H1 (cell line): ENCODE data around the gene PTMA. TPM values are rescaled to one million over a fixed set of nuclear protein-coding genes. Genes with fewer than 3 reads are reported as not detected.
"Not testable (repeated sequence)": the region's sequence is repeated elsewhere in the genome, so short reads cannot be mapped to it uniquely, and the experiment has no call there.

Source experiments
- CTCF ChIA-PET: fragments of 300-600 bp; sonication (Branson Sonifier 250); formaldehyde crosslinking; loops from one replicate; lab custom pipeline; 2021; ENCODE audit not compliant: partially characterized antibody; lab: Charles Lee
- POLR2A ChIA-PET: fragments of 300-600 bp; sonication (Branson Sonifier 250); formaldehyde crosslinking; loops from one replicate; lab custom pipeline; 2021; ENCODE audit warnings: inconsistent platforms; ENCODE audit not compliant: partially characterized antibody; lab: Charles Lee
- DNase-seq, 2 experiments: peaks; one replicate each; pipeline versions ENCODE4 v3.0.0 to v3.0.0-alpha.2; 2010 to 2022; ENCODE audit warnings: low spot score in 2 of 2, low read depth in 1 of 2, mixed read lengths in 1 of 2
- FAIRE-seq: peaks from 2 replicates; lab custom pipeline; 2011; peaks lifted over from hg19 to GRCh38; lab: Jason Lieb, UNC
- H2AFZ ChIP-seq: 2 replicates; pipeline ENCODE4 v1.8.1; 2012; ENCODE audit warnings: low read length, inconsistent platforms
- H2AK5ac ChIP-seq: 2 replicates; pipeline ENCODE4 v1.6.1; 2013; ENCODE audit warnings: low read depth, low read length
- H2BK120ac ChIP-seq: replicated peaks from 2 replicates; pipeline ENCODE3; 2013; ENCODE audit warnings: low read depth, low read length, inconsistent platforms
- H2BK12ac ChIP-seq: 2 replicates; pipeline ENCODE4 v1.6.1; 2013; ENCODE audit warnings: low read depth, low read length
- H2BK15ac ChIP-seq: 2 replicates; pipeline ENCODE4 v1.6.1; 2013; ENCODE audit warnings: low read length
- H2BK20ac ChIP-seq: 2 replicates; pipeline ENCODE4 v1.6.1; 2013; ENCODE audit warnings: low read length
- H2BK5ac ChIP-seq: 2 replicates; pipeline ENCODE4 v1.6.1; 2013; ENCODE audit warnings: low read depth, low read length
- H3K14ac ChIP-seq: 2 replicates; pipeline ENCODE4 v1.6.1; 2013; ENCODE audit warnings: inconsistent platforms; ENCODE audit not compliant: insufficient read length
- H3K18ac ChIP-seq: 2 replicates; pipeline ENCODE4 v1.6.1; 2013; ENCODE audit warnings: low read length; ENCODE audit errors: extremely low read depth
- H3K23ac ChIP-seq: 2 replicates; pipeline ENCODE4 v1.6.1; 2013; ENCODE audit warnings: inconsistent platforms; ENCODE audit not compliant: insufficient read length
- H3K23me2 ChIP-seq: 2 replicates; pipeline ENCODE4 v1.6.1; 2013; ENCODE audit warnings: low read depth, low read length
- H3K27ac ChIP-seq: 2 replicates; pipeline ENCODE4 v1.6.1; 2011; ENCODE audit warnings: low read depth, low read length, inconsistent platforms
- H3K27me3 ChIP-seq, 4 experiments: replicated peaks in 1 of 4; 1 replicate in 1 of 4; 2 replicates in 3 of 4; pipeline versions ENCODE4 v1.6.1 to v1.8.1; 2011 to 2013; ENCODE audit warnings: low read length in 3 of 4, mild to moderate bottlenecking in 3 of 4, inconsistent platforms in 2 of 4, mixed read lengths in 2 of 4, moderate library complexity in 1 of 4; ENCODE audit not compliant: control insufficient read depth in 3 of 4, insufficient read depth in 3 of 4; ENCODE audit errors: extremely low read depth in 1 of 4
- H3K36me3 ChIP-seq, 4 experiments: 2 replicates each; pipeline versions ENCODE4 v1.6.1 to v1.8.1; 2011 to 2013; ENCODE audit warnings: mild to moderate bottlenecking in 4 of 4, low read length in 3 of 4, moderate library complexity in 2 of 4, control low read depth in 1 of 4, inconsistent platforms in 1 of 4; ENCODE audit not compliant: insufficient read depth in 4 of 4, control insufficient read depth in 2 of 4
- H3K4ac ChIP-seq: replicated peaks from 2 replicates; pipeline ENCODE3; 2013; ENCODE audit warnings: low read length, low read depth, mixed read lengths, inconsistent platforms; ENCODE audit not compliant: insufficient read length
- H3K4me1 ChIP-seq, 4 experiments: replicated peaks in 1 of 4; 1 replicate in 1 of 4; 2 replicates in 3 of 4; pipeline versions ENCODE4 v1.6.1 to v1.8.1; 2011 to 2013; ENCODE audit warnings: low read length in 3 of 4, inconsistent platforms in 2 of 4, mixed read lengths in 1 of 4; ENCODE audit not compliant: insufficient read depth in 4 of 4, control insufficient read depth in 3 of 4
- H3K4me2 ChIP-seq, 2 experiments: 2 replicates each; pipeline versions ENCODE4 v1.6.1 to v1.8.1; 2011 to 2013; ENCODE audit warnings: low read depth in 2 of 2, low read length in 2 of 2, control low read depth in 1 of 2, inconsistent platforms in 1 of 2, mild to moderate bottlenecking in 1 of 2; ENCODE audit not compliant: insufficient read depth in 1 of 2
- H3K4me3 ChIP-seq, 4 experiments: fragments of 200-600, 300-600 bp in 1 of 4; sonication (generic), shearing (Covaris generic), sonication (Bioruptor Twin) in 1 of 4; 2 replicates each; pipeline versions ENCODE4 v1.5.1 to v1.8.1; 2011 to 2016; ENCODE audit warnings: low read length in 4 of 4, low read depth in 3 of 4, control low read depth in 2 of 4, inconsistent platforms in 2 of 4, mild to moderate bottlenecking in 2 of 4, mixed read lengths in 1 of 4, moderate library complexity in 1 of 4; ENCODE audit not compliant: insufficient read depth in 2 of 4; ENCODE audit errors: extremely low read depth in 1 of 4
- H3K56ac ChIP-seq: replicated peaks from 2 replicates; pipeline ENCODE3; 2013; ENCODE audit warnings: low read depth, mild to moderate bottlenecking, mixed read lengths, low read length, inconsistent platforms; ENCODE audit not compliant: insufficient read length
- H3K79me1 ChIP-seq: 2 replicates; pipeline ENCODE4 v1.6.1; 2013; ENCODE audit warnings: low read depth, low read length, control low read depth
- H3K79me2 ChIP-seq, 2 experiments: 2 replicates each; pipeline versions ENCODE4 v1.6.1 to v1.8.1; 2012 to 2013; ENCODE audit warnings: low read length in 2 of 2, mild to moderate bottlenecking in 2 of 2, inconsistent platforms in 1 of 2; ENCODE audit not compliant: insufficient read depth in 2 of 2, control insufficient read depth in 1 of 2
- H3K9ac ChIP-seq, 4 experiments: replicated peaks in 1 of 4; 1 replicate in 1 of 4; 2 replicates in 3 of 4; pipeline versions ENCODE4 v1.6.1 to v1.8.1; 2011 to 2013; ENCODE audit warnings: low read depth in 3 of 4, low read length in 3 of 4, control low read depth in 2 of 4, mild to moderate bottlenecking in 2 of 4, moderate library complexity in 2 of 4, inconsistent platforms in 1 of 4; ENCODE audit errors: extremely low read depth in 1 of 4
- H3K9me3 ChIP-seq, 2 experiments: 2 replicates each; pipeline versions ENCODE4 v1.6.1 to v1.8.1; 2012 to 2013; ENCODE audit warnings: mild to moderate bottlenecking in 2 of 2, moderate library complexity in 2 of 2, control low read depth in 1 of 2, inconsistent platforms in 1 of 2, low read depth in 1 of 2, low read length in 1 of 2, mixed read lengths in 1 of 2; ENCODE audit not compliant: insufficient read depth in 2 of 2
- H4K20me1 ChIP-seq, 2 experiments: replicated peaks in 1 of 2; 2 replicates each; pipeline versions ENCODE3 to v1.8.1; 2011 to 2013; ENCODE audit warnings: inconsistent platforms in 2 of 2, low read length in 2 of 2, mild to moderate bottlenecking in 1 of 2; ENCODE audit not compliant: insufficient read depth in 2 of 2, control insufficient read depth in 1 of 2
- H4K5ac ChIP-seq: 2 replicates; pipeline ENCODE4 v1.6.1; 2013; ENCODE audit warnings: low read length, low read depth, mixed read lengths, inconsistent platforms; ENCODE audit not compliant: insufficient read length
- H4K8ac ChIP-seq: 2 replicates; pipeline ENCODE4 v1.8.0; 2013; ENCODE audit warnings: mild to moderate bottlenecking, moderate library complexity, low read length, inconsistent platforms; ENCODE audit not compliant: insufficient read depth; ENCODE audit errors: extremely low read depth
- H4K91ac ChIP-seq: replicated peaks from 2 replicates; pipeline ENCODE3; 2013; ENCODE audit warnings: low read length, mixed read lengths, inconsistent platforms; ENCODE audit not compliant: insufficient read length
- POLR2A ChIP-seq, 2 experiments: IDR thresholded peaks; 1 replicate in 1 of 2; 2 replicates in 1 of 2; pipeline ENCODE4 v1.6.1; 2011; ENCODE audit warnings: low read depth in 2 of 2, low read length in 2 of 2, mild to moderate bottlenecking in 2 of 2; ENCODE audit errors: control extremely low read depth in 1 of 2
- POLR2AphosphoS5 ChIP-seq: IDR thresholded peaks from 2 replicates; pipeline ENCODE4 v1.6.1; 2011; ENCODE audit warnings: low read depth, low read length
- SIRT6 ChIP-seq: IDR thresholded peaks from one replicate; pipeline ENCODE4 v1.7.1; 2012; ENCODE audit warnings: low read length, inconsistent platforms
- WGBS, 2 experiments: shearing (Covaris generic) in 1 of 2; methylation state at CpG; one replicate each; pipeline versions ENCODE4 v1.1.6 to v1.1.7; 2013 to 2015; ENCODE audit warnings: low lambda C conversion rate in 2 of 2, mixed read lengths in 2 of 2, inconsistent platforms in 1 of 2, low coverage in 1 of 2, missing lambda C conversion rate in 1 of 2; ENCODE audit not compliant: insufficient replicate concordance in 2 of 2, insufficient coverage in 1 of 2, insufficient read length in 1 of 2; ENCODE audit errors: extremely low coverage in 1 of 2, missing lambda C conversion rate in 1 of 2; 5-methylcytosine and 5-hydroxymethylcytosine counted together
- polyA plus RNA-seq, 7 experiments: library from polyadenylated mRNA; depleted of rRNA in 3 of 7; stranded (reverse) in 5 of 7; unstranded in 2 of 7; fragments of >200 nt in 5 of 7; fragments of 200-250 nt in 2 of 7; gene quantifications; 1 replicate in 5 of 7; 2 replicates in 1 of 7; 4 replicates in 1 of 7; pipeline versions ENCODE4 v1.2.1 to v1.2.3, GENCODE V29; 2011 to 2013; ENCODE audit warnings: missing spikeins in 2 of 7, mixed read lengths in 2 of 7
- total RNA-seq: library from RNA; stranded (reverse); fragmentation: NEBNext Ultra II Directional; extraction: Animal tissue kit (Norgen Biotek cat#: 25700); gene quantifications from 2 replicates; pipeline ENCODE4 v1.2.1, GENCODE V29; 2021

PTMA gene
- total and polyA plus RNA-seq, 2 of the 8 experiments (the other 6 are each of a cell fraction or from before 2014, with no cell fraction given): 683 to 2,680 TPM

- H2BK5ac ChIP-seq: peak overlapping the region; percentile 0
- H3K27me3 ChIP-seq, H2BK15ac ChIP-seq, H2BK12ac ChIP-seq, H2BK120ac ChIP-seq, FAIRE-seq, H2AFZ ChIP-seq, H3K23ac ChIP-seq, H2AK5ac ChIP-seq, H4K91ac ChIP-seq, H2BK20ac ChIP-seq, H3K23me2 ChIP-seq, H3K9me3 ChIP-seq, H4K5ac ChIP-seq, H3K56ac ChIP-seq, H3K4ac ChIP-seq, H3K79me1 ChIP-seq, H3K18ac ChIP-seq, H3K14ac ChIP-seq: not testable (repeated sequence)
- CTCF ChIA-PET: interaction anchor here (0.9 to 12.1 kb wide), 5 partner anchors 13 to 99 kb away, joined by 4 to 555 read pairs (median 12); no protein-coding TSS in a partner anchor
- DNase-seq: peak in 1 of 2 experiments; percentile 51
- TF ChIP-seq POLR2A (IDR thresholded peaks at IDR 0.05; ENCODE audit: control extremely low read depth in 1 of 2, low read depth in 2 of 2, low read length in 2 of 2) (peak in 1 of 2 experiments; percentile 6; a peak in 1 of 3 replicates), POLR2AphosphoS5 (peak; percentile 1; the same call in 1 of the 2 replicates), SIRT6 (peak; percentile 14)
- peak overlapping the region; percentile 38; the same call in 1 of the 2 replicates for H3K27ac ChIP-seq
- peak overlapping the region; percentile 81 to 87 for H3K4me2 ChIP-seq
- H3K79me2 ChIP-seq: peaks cover 38 to 51% of the 10 kb centered on the region in 2 experiments
- POLR2A ChIA-PET: interaction anchor here (0.6 to 22.8 kb wide), 16 partner anchors 8 to 1576 kb away, joined by 3 to 1080 read pairs (median 3); partner anchors contain the start of genes PDE6D and PTMA
- peak overlapping the region; percentile 37; the same call in 1 of the 2 replicates for H4K8ac ChIP-seq
- peaks cover 0 to 25% (median 17%) of the 10 kb centered on the region in 4 experiments; a peak in 6 of 7 replicates for H3K4me1 ChIP-seq
- H3K36me3 ChIP-seq: peaks cover 14 to 43% (median 28%) of the 10 kb centered on the region in 4 experiments
- H4K20me1 ChIP-seq: peaks cover 19 to 23% of the 10 kb centered on the region in 2 experiments
- peak overlapping the region; percentile 83 to 99 (median 90); a peak in 7 of 8 replicates for H3K4me3 ChIP-seq
- 93% methylated on average over 13 of the region's 18 CpGs; no CpG with 5 or more reads in 1 of the 2 experiments for WGBS, 2 experiments
- peak overlapping the region in 2 of 4 experiments; percentile 31 to 98; a peak in 4 of 7 replicates for H3K9ac ChIP-seq
These were observed 4.2 kb downstream of the PTMA start for GRCh38 chr2:231712451-231713021.
